Immature natural killer cell (primary cell): ENCODE measurements around the gene UQCC5. TPM values are rescaled to one million over a fixed set of nuclear protein-coding genes. Genes with fewer than 3 reads are reported as not detected.

ENCODE experiments used
- DNase-seq, 3 donors: peaks; one replicate each; pipeline ENCODE4 v3.0.0; 2022; ENCODE audit warnings: mixed read lengths in 1 of 3
- H3K27ac Mint-ChIP-seq, 6 donors: one replicate each; pipeline ENCODE4 v1.8.0; 2020; ENCODE audit warnings: mixed read lengths in 6 of 6, mild to moderate bottlenecking in 5 of 6, inconsistent platforms in 4 of 6, moderate library complexity in 3 of 6
- H3K27me3 Mint-ChIP-seq, 3 donors: one replicate each; pipeline ENCODE4 v1.8.0; 2020 to 2021; ENCODE audit warnings: low read depth in 3 of 3, mild to moderate bottlenecking in 3 of 3, mixed read lengths in 3 of 3, moderate library complexity in 3 of 3, inconsistent platforms in 1 of 3
- H3K36me3 Mint-ChIP-seq, 3 donors: one replicate each; pipeline ENCODE4 v1.8.0; 2020; ENCODE audit warnings: mixed read lengths in 3 of 3, inconsistent platforms in 2 of 3, mild to moderate bottlenecking in 2 of 3
- H3K4me1 Mint-ChIP-seq, 2 donors: one replicate each; pipeline ENCODE4 v1.8.0; 2020; ENCODE audit warnings: inconsistent platforms in 2 of 2, mild to moderate bottlenecking in 2 of 2, mixed read lengths in 2 of 2, moderate library complexity in 1 of 2
- H3K4me3 Mint-ChIP-seq, 5 donors: one replicate each; pipeline ENCODE4 v1.8.0; 2020; ENCODE audit warnings: mild to moderate bottlenecking in 5 of 5, mixed read lengths in 5 of 5, inconsistent platforms in 3 of 5, moderate library complexity in 3 of 5
- H3K9me3 Mint-ChIP-seq, 6 donors: one replicate each; pipeline ENCODE4 v1.8.0; 2020; ENCODE audit warnings: mild to moderate bottlenecking in 6 of 6, mixed read lengths in 6 of 6, inconsistent platforms in 4 of 6, moderate library complexity in 3 of 6
- polyA plus RNA-seq, 3 donors: library from polyadenylated mRNA; unstranded; fragments of 300-500 nt; fragmentation: Illumina TruSeq; gene quantifications; one replicate each; pipeline ENCODE4 v1.2.3, GENCODE V29; 2021

The UQCC5 gene
- polyA plus RNA-seq, 3 donors from 2014 or later: 11.7 to 27.2 (median 13.9) TPM

DNA sequence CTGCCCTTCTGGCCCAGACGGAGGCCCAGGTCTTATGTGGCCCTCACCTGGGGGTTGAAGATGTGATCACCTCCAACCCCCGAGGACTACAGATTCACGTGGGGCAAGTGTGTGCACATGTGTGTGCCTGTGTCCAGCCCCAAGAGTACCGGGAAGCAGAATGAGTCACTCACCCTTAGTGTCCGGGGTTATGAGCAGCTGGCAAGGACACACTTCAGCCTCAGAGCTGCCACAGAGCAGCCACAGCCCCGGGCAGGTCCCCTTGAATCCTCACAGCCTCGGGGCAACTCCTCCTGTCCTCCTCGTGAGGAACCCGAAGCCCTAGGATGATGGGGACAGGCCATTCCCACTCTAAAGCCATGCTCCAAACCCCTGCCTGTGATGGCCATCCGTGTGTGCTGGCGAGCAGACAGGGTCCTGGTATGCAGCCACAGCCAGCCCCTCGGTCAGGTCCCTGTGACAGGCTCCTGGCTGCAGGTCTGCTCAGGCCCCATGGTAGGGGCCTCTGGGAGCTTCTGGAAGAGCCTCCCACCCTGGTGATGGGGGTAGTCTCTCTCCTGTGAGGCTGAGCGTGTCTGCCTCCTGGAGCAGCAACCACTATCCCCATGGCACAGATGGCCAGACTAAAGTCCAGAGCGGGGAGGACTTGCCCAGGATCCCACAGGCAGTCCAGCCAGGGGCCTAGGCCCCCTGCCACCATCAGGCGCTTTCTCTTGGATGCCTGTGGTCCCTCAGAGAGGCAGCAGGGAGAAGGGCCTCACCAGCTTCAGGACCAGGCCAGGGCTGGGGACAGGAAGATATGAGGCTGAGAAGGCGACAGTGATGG is 40.4 kb upstream of the UQCC5 start:
- H3K36me3 Mint-ChIP-seq: peaks cover 3 to 7% (median 5%) of the 10 kb centered on the region in 3 donors
- peaks cover 0 to 4% of the 10 kb centered on the region in 2 donors for H3K4me1 Mint-ChIP-seq
- H3K9me3 Mint-ChIP-seq: no peaks in the 10 kb centered on the region
- no peak overlapping the region for H3K4me3 Mint-ChIP-seq
- no peak for DNase-seq
- H3K27me3 Mint-ChIP-seq: peaks cover 0 to 3% (median 0%) of the 10 kb centered on the region in 3 donors
- no peak overlapping the region for H3K27ac Mint-ChIP-seq

- Mint-ChIP-seq H3K4me1 (peaks cover 0 to 4% of the 10 kb centered on the region in 2 donors), H3K27ac (no peak overlapping the region), H3K27me3 (peaks cover 0 to 3% (median 0%) of the 10 kb centered on the region in 3 donors), H3K36me3 (no peaks in the 10 kb centered on the region), H3K9me3 (no peaks in the 10 kb centered on the region), H3K4me3 (no peak overlapping the region)
- no peak for DNase-seq
Observed at GRCh38 chr3:52498137-52499054, 38.0 kb upstream of the UQCC5 start.

DNA sequence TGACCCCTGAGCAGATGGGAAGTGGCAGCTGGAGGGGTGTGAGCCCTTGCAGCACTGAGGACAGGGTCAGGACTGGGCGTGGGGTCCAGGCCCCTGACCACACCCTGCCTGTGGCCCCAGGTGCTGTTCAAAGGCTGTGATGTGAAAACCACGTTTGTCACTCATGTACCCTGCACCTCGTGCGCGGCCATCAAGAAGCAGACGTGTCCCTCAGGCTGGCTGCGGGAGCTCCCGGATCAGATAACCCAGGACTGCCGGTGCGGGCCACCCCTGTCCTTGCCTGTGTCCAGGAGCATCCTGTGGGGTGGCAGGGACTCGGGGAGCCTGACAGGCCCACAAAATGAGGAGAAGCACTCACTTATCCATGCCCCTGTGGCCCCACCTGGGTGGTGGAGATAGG is 35.4 kb upstream of the UQCC5 start:
- H3K36me3 Mint-ChIP-seq: no peaks in the 10 kb centered on the region
- H3K27me3 Mint-ChIP-seq: peaks cover 0 to 3% (median 0%) of the 10 kb centered on the region in 3 donors
- H3K4me1 Mint-ChIP-seq: no peaks in the 10 kb centered on the region
- H3K4me3 Mint-ChIP-seq: no peak overlapping the region
- H3K27ac Mint-ChIP-seq: no peak overlapping the region
- no peaks in the 10 kb centered on the region for H3K9me3 Mint-ChIP-seq
- no peak for DNase-seq

DNA sequence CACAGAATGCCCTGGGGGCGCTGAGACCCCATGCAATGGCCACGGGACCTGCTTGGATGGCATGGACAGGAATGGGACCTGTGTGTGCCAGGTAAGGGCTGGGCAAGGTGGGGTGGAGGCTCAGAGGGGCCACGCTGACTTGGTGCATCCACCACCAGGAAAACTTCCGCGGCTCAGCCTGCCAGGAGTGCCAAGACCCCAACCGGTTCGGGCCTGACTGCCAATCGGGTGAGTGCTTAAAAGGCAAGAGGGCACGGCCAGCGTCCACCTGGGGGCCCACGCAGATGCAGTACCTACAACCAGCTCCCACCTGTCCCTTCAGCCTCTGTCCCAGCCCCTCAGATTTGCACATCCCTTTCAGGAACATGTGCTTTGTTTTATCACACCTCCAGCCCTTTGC is 34.4 kb upstream of the UQCC5 start:
- Mint-ChIP-seq H3K9me3 (no peaks in the 10 kb centered on the region), H3K36me3 (no peaks in the 10 kb centered on the region), H3K27ac (no peak overlapping the region), H3K27me3 (peaks cover 0 to 4% (median 0%) of the 10 kb centered on the region in 3 donors), H3K4me1 (no peaks in the 10 kb centered on the region), H3K4me3 (no peak overlapping the region)
- DNase-seq: no peak

- H3K36me3 Mint-ChIP-seq: no peaks in the 10 kb centered on the region
- H3K9me3 Mint-ChIP-seq: no peaks in the 10 kb centered on the region
- H3K4me3 Mint-ChIP-seq: no peak overlapping the region
- no peaks in the 10 kb centered on the region for H3K4me1 Mint-ChIP-seq
- no peak overlapping the region for H3K27ac Mint-ChIP-seq
- H3K27me3 Mint-ChIP-seq: peaks cover 0 to 1% (median 0%) of the 10 kb centered on the region in 3 donors
- DNase-seq: no peak
Observed at GRCh38 chr3:52502808-52503350, 33.5 kb upstream of the UQCC5 start.

GRCh38 chr3:52503788-52504424 is 32.5 kb upstream of the UQCC5 start:
- H3K4me3 Mint-ChIP-seq: no peak overlapping the region
- no peak for DNase-seq
- H3K4me1 Mint-ChIP-seq: no peaks in the 10 kb centered on the region
- H3K36me3 Mint-ChIP-seq: no peaks in the 10 kb centered on the region
- peaks cover 0 to 1% (median 0%) of the 10 kb centered on the region in 3 donors for H3K27me3 Mint-ChIP-seq
- H3K9me3 Mint-ChIP-seq: no peaks in the 10 kb centered on the region
- no peak overlapping the region for H3K27ac Mint-ChIP-seq

DNA sequence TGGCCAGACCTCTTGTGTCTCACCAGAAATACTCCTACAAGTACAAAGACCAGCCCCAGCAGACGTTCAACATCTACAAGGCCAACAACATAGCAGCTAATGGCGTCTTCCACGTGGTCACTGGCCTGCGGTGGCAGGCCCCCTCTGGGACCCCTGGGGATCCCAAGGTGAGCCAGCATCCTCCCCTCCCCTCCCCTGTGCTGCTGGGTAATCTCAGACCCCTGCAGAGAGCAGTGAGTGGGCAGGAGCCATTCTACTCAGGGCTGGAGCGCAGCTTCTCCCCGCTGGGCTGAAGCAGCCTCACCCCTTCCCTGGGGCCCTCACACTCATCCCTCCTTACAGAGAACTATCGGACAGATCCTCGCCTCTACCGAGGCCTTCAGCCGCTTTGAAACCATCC is 31.4 kb upstream of the UQCC5 start:
- peaks cover 0 to 1% (median 0%) of the 10 kb centered on the region in 3 donors for H3K27me3 Mint-ChIP-seq

GRCh38 chr3:52506266-52506966 is 30.0 kb upstream of the UQCC5 start:
- H3K4me1 Mint-ChIP-seq: no peaks in the 10 kb centered on the region
- H3K9me3 Mint-ChIP-seq: no peaks in the 10 kb centered on the region
- H3K27ac Mint-ChIP-seq: no peak overlapping the region
- DNase-seq: no peak
- H3K36me3 Mint-ChIP-seq: no peaks in the 10 kb centered on the region
- no peak overlapping the region for H3K4me3 Mint-ChIP-seq
- H3K27me3 Mint-ChIP-seq: peaks cover 0 to 1% (median 0%) of the 10 kb centered on the region in 3 donors

More for the DNA sequence above, 31.4 kb upstream of the UQCC5 start:
- DNase-seq: no peak
- no peaks in the 10 kb centered on the region for H3K4me1 Mint-ChIP-seq
- H3K4me3 Mint-ChIP-seq: no peak overlapping the region
- no peaks in the 10 kb centered on the region for H3K9me3 Mint-ChIP-seq
- no peak overlapping the region for H3K27ac Mint-ChIP-seq
- no peaks in the 10 kb centered on the region for H3K36me3 Mint-ChIP-seq

DNA sequence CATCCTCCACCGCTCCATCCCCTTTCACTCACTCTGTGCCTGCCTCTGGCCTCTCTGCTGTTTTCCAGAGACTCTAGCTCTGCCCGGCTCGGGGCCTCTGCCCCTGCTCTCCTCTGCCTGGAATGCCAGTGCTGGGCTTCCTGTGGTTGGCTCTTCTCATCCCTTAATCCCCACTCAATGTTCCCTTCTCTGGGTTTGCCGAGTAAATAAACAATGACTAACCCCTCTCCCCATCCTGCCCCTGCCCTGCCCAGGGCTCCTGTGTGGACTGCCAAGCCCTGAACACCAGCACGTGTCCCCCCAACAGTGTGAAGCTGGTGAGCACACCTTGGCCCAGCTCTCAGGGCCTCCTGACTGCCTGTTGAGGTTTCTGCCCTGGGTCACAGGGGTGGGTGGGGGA is 29.0 kb upstream of the UQCC5 start:
- H3K4me1 Mint-ChIP-seq: no peaks in the 10 kb centered on the region
- no peaks in the 10 kb centered on the region for H3K36me3 Mint-ChIP-seq
- H3K4me3 Mint-ChIP-seq: no peak overlapping the region
- DNase-seq: no peak
- H3K9me3 Mint-ChIP-seq: no peaks in the 10 kb centered on the region
- no peak overlapping the region for H3K27ac Mint-ChIP-seq
- H3K27me3 Mint-ChIP-seq: peaks cover 0 to 1% (median 0%) of the 10 kb centered on the region in 3 donors

- Mint-ChIP-seq H3K4me1 (no peaks in the 10 kb centered on the region), H3K9me3 (no peaks in the 10 kb centered on the region), H3K27me3 (peaks cover 0 to 1% (median 0%) of the 10 kb centered on the region in 3 donors), H3K4me3 (no peak overlapping the region), H3K27ac (no peak overlapping the region), H3K36me3 (no peaks in the 10 kb centered on the region)
- DNase-seq: no peak
Observed at GRCh38 chr3:52509753-52510328, 26.6 kb upstream of the UQCC5 start.

GRCh38 chr3:52511509-52511908 is 24.9 kb upstream of the UQCC5 start:
- H3K36me3 Mint-ChIP-seq: no peaks in the 10 kb centered on the region
- no peak overlapping the region for H3K27ac Mint-ChIP-seq
- H3K4me1 Mint-ChIP-seq: no peaks in the 10 kb centered on the region
- H3K4me3 Mint-ChIP-seq: no peak overlapping the region
- peaks cover 0 to 1% (median 0%) of the 10 kb centered on the region in 3 donors for H3K27me3 Mint-ChIP-seq
- DNase-seq: no peak
- H3K9me3 Mint-ChIP-seq: no peaks in the 10 kb centered on the region

DNA sequence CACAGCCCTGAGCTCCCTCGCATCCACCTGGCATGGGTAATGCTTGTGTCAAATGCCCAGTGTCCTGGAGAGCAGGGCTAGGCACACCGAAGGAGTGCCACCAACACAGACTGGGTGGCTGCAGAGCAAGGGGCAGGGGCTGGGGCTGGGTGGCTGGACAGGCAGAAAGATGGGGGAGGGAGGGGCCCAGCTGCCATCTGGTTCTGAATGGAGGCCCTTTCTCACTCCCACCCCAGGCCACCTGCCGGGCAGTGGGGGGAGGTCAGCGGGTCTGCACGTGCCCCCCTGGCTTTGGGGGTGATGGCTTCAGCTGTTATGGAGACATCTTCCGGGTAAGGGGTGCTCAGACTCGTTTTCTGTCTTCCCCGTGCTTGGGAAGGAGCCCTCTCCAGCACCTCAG is 24.3 kb upstream of the UQCC5 start:
- no peaks in the 10 kb centered on the region for H3K4me1 Mint-ChIP-seq
- H3K36me3 Mint-ChIP-seq: no peaks in the 10 kb centered on the region
- no peak for DNase-seq
- H3K4me3 Mint-ChIP-seq: no peak overlapping the region
- no peaks in the 10 kb centered on the region for H3K9me3 Mint-ChIP-seq
- H3K27ac Mint-ChIP-seq: no peak overlapping the region
- no peaks in the 10 kb centered on the region for H3K27me3 Mint-ChIP-seq

DNA sequence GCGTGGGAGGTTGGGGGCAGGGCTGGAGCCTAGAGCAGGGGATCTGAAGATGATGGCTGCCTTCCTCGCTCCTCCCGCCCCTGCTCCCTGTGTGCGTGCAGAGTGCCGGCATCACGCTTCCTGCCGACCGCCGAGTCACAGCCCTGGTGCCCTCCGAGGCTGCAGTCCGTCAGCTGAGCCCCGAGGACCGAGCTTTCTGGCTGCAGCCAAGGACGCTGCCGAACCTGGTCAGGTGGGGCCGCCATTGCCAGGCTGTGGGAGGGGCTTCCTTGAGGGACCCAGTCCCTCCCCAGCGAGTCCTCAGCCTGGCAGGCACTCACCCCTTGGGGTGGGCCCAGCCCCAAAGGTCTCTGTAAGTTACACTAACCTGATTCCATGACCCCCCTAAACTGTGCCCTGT is 23.7 kb upstream of the UQCC5 start:
- H3K9me3 Mint-ChIP-seq: no peaks in the 10 kb centered on the region
- no peak overlapping the region for H3K4me3 Mint-ChIP-seq
- no peaks in the 10 kb centered on the region for H3K4me1 Mint-ChIP-seq
- no peak overlapping the region for H3K27ac Mint-ChIP-seq
- no peaks in the 10 kb centered on the region for H3K27me3 Mint-ChIP-seq
- no peaks in the 10 kb centered on the region for H3K36me3 Mint-ChIP-seq
- no peak for DNase-seq
